NB4 (cell line): Measurements from ENCODE around the gene ALOX15B.

ENCODE experiments used
- CTCF ChIP-seq: IDR thresholded peaks from one replicate; pipeline ENCODE4 v1.5.1; 2012; ENCODE audit warnings: low read depth, low read length
- POLR2A ChIP-seq: IDR thresholded peaks from 2 replicates; pipeline ENCODE4 v1.6.1; 2011; ENCODE audit warnings: mild to moderate bottlenecking; ENCODE audit not compliant: insufficient read length; ENCODE audit errors: extremely low read depth

DNA sequence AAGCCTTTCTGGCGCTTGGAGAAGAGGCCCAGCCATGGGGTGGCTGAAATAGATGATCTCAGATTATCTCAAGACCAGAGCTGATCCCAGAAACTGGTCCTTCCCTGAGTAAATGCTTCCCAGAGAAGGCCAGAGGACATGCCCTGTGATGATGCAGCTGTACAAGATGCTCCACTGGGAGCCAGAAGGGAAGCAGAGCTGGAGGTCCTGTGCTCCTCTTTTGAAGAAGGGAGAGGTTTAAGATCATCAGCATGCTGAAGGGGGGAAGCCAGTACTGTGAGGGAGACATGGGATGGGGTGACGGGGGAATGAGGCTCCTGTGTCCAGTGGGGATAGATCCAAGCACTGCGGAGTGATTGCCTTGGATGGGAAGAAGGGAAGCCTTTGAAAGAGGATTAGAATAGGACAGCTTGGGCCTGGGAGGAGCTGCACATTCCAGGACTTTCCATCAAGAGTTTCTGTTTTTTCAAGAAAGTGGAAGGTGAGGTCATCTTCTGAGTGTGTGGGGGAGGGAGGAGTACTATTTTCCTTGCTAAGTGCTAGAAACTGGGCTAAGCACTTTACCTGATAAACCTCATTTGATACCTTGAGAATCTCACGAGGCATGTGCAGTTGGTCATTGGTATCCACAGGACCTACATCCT is 16.4 kb upstream of the ALOX15B start:
- TF ChIP-seq CTCF (no peak), POLR2A (no peak)
